DOHH2 (cell line): ENCODE results near the gene ADAM19.

Experiments used
- CTCF ChIP-seq: fragments of 200-600 bp; sonication (generic); IDR thresholded peaks from one replicate; pipeline ENCODE4 v1.5.1; 2014; ENCODE audit warnings: antibody characterized with exemption, mild to moderate bottlenecking, low read depth, low read length; ENCODE audit not compliant: poor library complexity, severe bottlenecking
- EZH2phosphoT487 ChIP-seq: fragments of 200-600 bp; sonication (generic); IDR thresholded peaks from 2 replicates; pipeline ENCODE4 v1.6.1; 2017; ENCODE audit warnings: borderline replicate concordance, mild to moderate bottlenecking, antibody characterized with exemption, low read length, moderate library complexity, mixed read lengths

- TF ChIP-seq CTCF (no peak), EZH2phosphoT487 (no peak)
Observed at GRCh38 chr5:157496864-157497263, 78.7 kb downstream of the ADAM19 start.
